ENCODE measurements around the gene CCDC149.

Gene CCDC149

DNA sequence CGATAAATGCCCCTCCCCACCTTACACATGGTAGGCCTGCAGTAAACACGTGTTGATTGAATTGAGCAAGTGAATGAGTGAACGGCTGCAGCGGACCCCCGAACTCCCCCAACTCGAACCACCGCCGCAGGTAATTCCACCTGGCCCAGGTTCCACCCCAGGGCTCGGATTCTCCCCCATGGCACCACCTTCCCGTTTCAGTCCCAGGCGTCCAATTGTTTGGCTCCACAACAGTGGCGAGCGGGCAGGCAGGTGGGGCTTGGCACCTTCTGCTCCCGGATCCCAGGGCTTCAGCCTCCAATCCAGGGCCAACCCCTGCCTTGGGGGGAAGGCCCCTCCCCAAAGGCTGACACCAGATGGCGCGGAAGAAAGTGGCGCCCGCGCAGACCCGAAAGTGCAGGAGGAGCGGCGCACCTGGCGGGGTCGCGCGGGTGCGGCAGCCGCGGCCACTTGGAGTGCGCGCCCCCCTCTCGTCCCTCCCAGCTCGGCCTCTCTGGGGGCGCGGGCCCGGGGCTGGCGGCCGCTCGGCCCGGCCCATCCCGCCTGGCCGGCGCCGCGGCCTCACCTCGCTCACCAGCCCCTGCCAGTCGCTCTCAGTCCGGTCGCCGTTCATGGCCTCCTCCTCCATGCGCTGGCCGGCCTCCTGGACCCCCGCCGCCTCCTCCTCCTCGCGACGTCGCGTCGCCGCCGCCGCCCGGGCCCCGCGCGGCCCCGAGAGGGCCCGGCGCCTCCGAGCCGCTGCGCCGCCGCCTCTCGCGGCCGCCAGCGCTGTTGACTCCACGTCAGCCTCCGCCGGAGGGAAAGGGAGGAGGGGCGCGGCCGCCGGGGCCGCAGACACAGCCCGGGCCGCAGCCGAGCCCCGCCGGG is at the start of gene CCDC149:
CCDC149 (minus strand) TSS at position 791 of the 867 bp plus-strand sequence; CDS start at position 613, 178 bp downstream.
- DNase-seq, result no peak

DNA sequence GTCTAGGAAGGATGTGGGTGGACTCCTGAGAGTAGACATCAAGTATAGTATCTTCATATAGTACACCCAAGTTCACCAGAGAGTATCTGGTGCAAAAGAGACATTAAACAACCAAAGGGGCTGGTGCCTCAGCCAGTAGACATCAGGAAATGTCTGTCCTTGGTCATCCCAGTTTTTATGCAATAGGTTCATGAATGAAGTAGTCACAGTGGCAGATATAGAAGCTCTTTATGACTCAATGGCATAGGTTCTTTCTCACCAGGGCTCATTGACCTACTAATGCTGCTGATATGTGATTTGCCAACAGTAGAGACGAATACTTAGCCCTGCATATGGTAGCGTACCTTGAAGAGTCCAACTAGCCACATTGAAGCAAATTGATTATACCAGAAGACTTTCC is 45.0 kb upstream of the CCDC149 start:
- DNase-seq, result no peak

DNA sequence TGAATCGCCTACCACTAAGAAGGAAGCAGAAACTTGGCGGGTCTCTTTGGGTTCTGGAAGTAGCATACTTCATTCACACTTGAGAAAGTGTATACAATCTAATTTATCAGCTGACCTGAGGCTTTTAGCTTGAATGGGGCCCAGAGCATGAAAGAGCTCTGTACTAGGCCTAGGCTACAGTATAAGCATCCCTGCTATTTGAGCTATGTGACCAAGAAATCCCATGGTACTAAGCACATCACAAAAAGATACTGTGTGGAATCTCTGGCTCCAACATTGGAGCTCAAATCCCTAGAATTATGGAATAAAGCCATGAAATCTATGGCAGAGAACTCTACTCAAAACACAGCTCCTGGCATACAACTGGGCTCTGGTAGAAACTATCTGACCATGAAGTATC is 43.9 kb upstream of the CCDC149 start:
- no peak for DNase-seq

DNA sequence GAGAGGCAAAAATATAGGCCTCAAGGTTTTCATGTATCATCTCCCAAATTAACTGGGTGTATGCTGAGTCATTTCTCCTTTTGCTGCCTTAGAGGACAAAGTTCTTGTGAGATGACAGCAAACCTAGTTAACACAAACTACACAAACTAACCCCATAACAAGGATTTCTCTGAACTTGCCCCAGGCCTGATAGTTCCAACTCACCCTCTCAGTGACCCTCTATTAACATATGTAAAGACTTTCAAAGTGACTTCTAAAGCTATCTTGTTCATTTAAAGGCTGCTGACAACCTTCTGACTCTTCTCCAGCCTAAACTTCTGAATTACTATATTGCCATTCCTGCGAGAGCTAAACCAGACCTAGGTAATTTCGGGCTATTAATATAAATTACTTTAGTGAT is 43.2 kb upstream of the CCDC149 start:
- no peak for DNase-seq

DNA sequence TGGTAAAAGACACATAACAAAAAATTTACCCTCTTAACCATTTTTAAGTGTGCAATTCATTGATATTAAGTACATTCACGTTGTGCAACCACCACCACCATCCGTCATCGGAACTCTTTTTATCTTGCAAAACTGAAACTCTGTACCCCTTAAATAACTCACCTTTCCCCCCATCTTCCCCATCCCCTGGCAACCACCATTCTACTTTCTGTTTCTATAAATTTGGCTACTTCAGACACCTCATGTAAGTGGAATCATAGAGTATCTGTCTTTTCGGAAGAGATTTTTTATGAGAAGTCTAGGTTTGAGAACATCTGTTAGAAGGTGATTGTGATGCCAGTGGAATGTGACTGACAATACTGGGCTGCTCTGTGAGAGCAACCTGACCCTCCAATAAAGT is 39.8 kb upstream of the CCDC149 start:
- DNase-seq, result no peak

DNA sequence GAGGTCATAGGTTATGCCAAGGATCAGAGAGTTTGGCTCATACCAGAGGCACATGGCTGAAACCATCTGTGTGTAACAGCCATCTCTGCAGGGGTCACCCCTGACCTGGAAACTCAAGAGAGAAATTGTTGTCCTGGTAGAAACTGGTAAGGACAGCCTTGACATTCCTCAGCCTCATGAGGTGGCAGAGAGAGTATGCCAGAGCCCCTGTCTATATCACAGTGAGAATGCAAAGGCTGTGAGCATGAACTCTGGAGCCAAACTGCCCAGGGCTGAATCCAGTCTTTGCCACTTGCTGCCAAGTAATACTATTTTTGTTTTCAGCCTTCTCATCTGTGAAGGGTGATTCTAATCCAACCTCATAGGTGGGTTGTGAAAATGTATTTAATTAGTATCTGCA is 37.1 kb upstream of the CCDC149 start:
- no peak for DNase-seq

DNA sequence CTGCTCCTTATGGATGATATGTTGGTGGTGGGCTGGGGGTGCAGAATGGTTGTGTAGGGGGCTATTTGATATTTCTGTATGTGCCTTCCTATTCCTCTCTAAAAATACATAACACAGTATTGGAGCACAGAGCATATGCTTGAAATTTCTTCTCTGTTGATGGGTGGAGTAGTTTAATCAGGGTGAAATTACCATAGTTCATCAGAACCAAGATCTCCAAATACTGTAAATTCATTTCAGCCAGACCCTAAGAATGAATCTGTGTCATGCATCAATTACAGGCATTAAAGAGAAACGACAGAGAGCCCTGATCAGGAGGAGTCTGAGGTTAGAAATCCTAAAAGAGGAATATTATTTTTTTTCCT is 25.1 kb upstream of the CCDC149 start:
- no peak for DNase-seq

DNA sequence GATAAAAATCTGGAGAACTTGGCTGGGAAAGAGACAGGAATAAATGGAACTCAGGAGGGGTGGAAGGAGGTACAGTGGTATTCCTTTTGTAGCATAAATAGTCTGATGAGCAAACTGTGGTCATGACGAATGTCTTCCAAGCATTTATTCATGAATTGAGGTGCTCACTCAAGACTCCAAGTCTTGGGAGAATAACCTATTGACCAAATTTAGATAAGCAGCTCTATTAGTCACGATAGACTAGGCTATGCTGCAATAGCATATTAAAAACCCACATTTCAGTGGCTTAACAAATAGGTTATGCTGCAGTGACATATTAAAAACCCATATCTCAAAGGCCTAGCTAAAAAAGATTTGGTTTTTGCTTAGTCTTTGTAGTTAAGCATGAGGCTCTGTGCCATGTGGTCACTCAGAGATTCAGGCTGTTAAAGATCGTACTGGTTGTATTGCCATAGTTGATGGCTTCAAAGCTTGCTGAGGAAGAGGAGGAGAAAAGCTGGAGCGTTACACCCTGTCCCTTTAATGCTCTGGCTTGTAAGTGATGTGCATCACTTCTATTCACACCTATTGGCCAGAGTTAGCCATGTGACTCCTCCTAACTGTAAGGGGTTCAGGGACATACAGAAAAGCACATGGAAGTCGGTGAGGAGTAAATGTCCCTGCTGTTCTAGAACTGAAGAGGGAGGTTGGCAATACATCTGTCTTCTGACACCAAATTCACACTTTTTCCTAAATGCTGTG is 24.5 kb upstream of the CCDC149 start:
- DNase-seq, result no peak

DNA sequence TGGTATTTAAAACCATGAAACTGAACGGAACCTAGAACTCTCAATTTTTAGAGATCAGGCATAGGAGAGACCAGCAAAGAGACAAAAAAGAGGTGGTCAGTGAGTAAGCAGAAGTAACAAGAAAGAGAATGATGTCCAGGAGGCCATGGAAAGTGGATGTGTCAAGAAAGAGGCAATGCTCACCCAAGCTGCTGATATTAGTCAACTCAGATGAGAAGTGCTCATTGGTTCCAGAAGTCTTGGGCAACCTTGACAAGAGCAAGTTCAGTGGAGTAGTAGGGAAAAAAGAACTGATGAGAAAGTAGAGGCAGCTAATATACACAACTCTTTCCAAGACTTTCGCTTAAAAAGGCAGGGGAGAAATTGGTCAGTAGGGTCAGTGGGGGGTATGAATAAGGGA is 23.0 kb upstream of the CCDC149 start:
- no peak for DNase-seq

DNA sequence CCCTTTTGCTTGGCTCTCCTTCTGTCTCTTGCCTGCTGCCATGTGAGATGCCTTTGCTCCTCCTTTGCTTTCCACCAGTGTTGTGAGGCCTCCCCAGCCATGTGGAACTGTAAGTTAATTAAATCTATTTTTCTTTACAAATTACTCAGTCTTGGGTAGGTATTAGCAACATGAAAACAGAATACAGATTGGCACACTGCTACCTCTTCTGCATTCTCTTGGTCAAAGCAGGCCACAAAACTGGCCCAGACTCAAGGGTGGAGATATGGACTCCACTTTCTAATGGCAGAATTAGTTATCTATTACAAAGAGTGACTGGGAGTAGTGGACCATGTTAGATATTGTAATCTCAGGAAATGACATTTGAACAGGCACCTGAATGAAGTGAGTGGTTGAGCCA is 21.5 kb upstream of the CCDC149 start:
- no peak for DNase-seq

DNA sequence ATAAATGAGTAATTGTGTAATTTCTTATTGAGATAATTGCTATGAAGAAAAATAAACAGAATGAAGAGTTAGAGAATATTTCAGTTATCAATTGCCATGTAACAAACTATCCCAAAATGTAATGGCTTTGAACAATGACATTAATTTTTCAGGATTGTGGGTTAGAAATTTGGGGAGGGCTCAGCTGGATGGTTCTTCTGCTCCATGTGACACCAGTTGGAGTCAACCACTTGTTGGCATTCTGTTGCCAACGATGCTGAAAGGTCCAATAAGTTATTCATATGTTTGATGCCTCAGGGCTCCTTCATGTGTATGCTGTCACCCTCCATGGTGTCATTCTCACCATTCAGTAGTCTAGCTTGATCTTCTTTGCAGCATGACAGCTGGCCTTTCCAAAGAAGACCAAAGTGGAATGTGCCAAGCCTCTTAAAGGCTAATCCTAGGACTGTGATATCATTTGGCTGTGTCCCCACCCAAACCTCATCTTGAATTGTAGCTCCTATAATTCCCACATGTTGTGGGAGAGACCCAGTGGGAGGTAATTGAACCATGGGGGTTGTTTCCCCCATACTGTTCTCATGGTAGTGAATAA is 20.9 kb upstream of the CCDC149 start:
- no peak for DNase-seq

DNA sequence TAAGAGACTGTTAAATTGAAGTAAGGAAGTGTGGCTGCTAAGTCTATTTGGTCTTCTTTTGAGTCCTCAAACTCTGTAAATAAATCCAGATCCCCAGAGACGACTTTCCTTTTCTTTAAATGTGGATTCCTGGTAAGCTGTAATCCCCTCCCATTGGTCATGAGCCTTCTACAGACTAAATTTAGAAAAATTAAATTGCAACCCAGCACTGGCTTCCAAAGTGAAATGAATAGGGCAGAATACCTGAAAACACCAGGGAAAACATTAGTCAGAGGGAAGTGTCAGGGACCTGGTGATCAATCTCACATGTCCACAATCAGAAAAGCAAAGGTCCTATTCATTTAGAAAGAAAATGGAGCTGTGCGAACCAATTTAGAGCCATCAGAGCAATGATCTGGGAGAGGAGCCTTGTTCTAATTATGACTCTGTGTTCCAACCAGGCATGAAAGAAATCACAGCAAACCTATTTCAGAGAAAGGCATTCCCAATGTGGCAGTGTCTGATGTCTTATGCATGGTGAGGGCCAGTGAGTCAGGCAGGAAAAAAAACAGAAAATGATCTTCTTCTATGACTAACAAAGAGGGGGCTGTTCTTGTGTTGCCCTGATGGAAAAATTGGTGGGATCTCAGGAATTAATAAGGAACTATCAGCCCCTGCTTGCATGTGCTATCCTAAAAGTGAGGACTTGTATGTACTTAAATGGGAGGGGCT is 19.8 kb upstream of the CCDC149 start:
- no peak for DNase-seq

DNA sequence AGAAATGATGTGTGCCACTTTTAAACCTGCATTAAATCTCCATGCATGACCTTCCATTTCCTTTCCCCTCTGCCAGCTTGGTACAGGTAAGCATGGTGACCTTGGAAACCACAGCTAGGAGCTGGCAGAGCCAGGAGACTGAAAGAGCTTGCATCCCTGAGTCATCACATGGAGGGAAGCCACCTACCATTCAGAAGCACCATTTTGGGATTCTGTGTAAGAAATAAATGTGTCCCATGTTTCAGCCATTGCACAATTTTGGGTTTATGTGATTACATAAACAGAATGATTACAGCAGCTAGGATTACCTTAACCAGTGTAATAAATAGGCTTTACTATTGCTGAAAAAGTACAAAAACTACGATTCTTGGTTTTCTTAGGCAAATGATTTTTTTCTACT is 17.3 kb upstream of the CCDC149 start:
- DNase-seq, result no peak

DNA sequence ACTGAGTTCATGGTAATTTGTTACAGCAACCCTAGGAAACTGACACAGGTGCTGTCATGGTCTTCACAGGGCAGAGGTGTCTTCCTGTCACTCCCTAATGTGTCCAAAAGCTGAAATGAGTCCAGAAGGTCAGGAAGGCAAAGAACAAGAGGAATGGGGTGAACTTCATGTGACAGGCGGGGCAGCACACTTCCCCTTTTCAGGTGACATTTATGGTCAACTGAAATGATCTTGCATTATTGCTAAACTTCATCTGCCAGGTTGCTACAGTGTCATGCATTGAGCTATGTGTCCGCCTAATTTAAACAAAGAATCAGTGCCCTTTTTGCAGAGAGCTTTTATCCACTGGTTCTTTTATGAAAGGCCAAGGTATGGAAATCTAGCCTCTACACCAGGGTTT is 15.9 kb upstream of the CCDC149 start:
- no peak for DNase-seq

DNA sequence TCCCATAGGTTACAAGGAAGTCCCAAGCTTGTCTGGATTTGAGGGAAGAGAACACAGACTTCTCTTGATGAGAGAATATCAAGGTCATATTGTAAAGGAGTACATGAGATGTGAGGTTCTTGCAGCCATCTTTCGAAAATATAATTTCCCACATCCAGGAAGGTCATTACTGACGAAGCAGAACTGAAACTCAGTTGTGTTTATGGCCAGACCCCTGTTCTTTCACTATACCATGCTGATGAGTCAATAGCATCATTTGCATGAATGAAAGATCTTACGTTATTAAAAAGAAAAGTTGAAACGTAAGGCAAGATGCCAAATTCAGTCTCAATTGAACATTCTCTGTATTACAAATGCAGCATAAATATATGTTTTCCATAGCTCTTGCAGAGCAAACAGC is 14.2 kb upstream of the CCDC149 start:
- no peak for DNase-seq

DNA sequence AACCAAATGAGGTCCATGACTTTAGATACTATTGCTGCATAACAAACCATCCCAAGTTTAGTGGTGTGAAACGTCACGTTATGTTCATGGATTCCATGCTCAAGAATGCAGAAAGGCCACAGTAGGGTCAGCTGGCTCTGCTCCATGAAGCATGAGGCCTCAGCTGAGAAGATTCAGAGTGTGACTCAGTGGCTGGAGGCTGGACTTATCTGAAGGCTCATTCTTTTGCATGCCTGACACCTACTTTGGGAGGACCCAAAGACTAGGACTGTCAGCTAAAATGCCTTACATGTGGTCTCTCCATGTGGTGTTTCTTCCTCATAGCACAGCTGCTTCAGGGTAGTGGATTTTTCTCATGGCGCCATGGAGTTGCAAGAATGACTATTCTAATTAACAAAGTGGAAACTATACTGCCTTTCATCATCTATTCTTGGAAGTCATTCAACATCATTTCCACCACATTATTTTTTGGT is 11.5 kb upstream of the CCDC149 start:
- DNase-seq, result no peak

DNA sequence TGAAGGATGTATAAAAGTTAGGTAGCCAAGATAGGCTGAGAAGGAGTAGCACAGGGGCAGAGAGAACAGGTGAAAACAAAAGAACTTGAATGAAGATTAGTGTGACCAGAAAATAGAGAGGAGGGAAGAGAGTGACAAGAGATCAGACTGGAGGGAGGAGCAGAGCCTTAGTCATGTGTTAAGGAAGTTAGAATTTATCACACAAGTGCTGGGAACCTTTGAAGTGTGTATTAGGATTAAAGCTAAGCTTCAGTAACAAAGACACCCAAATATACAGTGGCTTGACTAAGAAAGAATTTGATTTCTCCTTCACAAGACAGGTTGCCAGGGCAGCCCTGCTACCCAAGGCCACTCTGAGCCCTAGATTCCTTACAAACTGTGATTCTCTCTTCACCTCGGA is 10.7 kb upstream of the CCDC149 start:
- no peak for DNase-seq

DNA sequence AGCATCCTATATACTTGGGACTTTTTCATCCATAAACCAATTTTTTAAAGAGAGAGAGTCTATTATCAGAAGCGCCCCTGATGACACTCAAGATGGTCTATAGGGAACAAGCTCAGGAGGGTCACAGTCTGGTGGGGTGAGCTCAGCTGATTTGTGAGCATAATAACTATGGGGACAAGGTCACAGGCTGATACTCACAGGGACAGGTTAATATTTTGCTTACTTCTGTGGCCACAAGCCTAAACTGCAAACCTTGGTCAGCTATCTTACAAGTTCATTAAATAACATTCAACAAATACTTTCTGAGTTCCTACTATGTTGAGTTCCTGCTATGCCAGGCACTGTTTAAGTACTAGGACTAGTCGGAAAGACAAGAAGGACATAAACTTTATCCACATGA is 10.2 kb upstream of the CCDC149 start:
- DNase-seq, result no peak

DNA sequence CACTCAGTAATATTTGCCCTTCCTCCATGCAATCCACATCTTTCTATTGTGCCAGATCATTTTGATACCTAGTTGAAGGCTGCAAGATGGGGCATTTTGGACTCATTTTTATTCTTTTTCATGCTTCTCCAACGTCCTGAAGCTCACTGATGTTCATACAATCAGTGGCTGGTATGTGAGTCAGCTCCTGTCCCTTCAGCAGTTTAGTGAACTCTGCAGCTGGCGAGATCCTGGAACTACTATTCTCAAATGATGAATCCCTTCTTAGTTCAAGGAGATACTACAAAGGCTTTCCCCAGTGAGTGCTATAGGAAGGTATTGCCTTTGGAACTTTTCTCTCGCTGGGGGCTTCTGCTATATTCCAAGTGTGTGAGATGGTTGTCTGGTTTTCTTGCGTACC is 9.6 kb upstream of the CCDC149 start:
- DNase-seq, result no peak

DNA sequence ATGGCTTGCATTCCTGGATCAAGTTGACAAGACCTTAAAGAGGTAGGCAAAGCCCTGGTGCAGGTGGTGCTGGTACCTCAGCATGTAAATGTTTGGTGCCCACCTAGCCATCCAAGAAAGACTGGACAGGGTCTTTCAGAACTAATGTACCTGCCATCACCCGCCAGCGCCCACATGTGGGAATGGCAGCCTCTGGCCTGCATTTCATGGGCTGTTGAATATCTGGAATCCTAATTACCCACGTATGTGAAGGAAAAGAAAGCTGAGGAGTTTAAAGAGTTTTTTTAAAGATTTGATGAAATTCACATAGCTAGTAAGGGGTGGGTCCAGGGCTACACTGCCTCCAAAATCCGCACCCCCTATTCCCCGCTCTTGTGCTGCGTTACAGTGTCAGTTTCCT is 8.6 kb upstream of the CCDC149 start:
- no peak for DNase-seq

DNA sequence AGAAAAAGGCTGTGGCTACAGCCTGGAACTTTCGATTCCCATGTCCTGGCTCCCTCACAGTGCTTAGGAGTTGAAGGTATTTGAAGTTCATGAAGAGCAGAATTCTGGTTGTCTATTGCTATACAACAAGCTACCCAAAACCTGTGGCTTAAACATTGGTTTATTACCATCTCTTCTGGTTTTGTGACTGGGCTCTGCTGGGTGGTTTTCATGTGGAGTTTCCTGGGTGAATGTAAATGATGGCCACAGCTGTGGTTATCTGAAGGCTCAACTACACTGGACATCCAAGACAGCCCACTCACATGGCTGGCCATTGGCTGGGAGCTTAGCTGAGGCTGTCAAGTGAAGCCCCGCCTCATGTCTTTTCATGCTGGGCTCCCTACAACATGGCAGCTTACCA is 7.2 kb upstream of the CCDC149 start:
- DNase-seq, result no peak

DNA sequence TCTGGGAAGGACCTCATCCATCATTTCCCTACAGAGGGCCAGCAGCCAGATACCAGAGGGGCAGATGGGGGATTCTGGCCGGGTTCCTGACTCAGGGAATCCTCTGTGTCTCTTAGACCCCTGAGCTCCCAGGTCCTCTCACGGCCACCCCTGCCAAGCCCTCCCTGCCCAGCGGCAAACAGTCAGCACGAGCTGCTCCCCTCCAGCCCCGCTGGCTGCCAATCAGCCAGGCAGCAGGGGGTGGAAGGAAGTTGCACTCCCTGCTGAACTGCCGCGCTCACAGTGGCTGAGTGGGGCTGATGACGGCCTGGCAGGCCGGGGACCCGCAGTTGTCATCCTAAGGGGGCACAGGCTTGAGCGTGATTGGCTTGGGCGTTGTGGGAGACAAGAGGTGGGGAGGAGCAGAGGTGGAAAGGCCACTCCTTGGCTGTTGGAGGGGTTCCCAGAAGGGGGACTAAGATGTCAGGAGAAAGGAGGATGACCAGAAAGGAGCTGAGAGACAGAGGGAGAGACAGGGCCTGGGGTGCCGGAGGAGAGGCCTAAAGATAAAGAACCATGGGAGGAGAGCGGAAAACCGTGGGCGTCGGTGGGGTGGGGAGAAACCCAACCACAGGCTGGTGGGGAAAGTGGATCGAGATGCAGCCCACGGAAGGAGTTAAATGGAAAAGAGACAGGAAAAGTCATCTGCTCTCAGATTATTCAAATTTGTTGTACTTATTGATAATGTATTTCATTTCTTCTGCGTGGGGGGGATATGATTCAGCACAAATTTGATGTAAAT is 4.4 kb upstream of the CCDC149 start:
- DNase-seq, result no peak
